Prostate gland (tissue), 2 donors: Measurements from ENCODE around the gene ZKSCAN8. TPM values are rescaled to one million over a fixed set of nuclear protein-coding genes. Genes with fewer than 3 reads are reported as not detected.
"Not testable (repeated sequence)": the region's sequence is repeated elsewhere in the genome, so short reads cannot be mapped to it uniquely, and the experiment has no call there.

Source experiments
- DNase-seq: peaks from one replicate; pipeline ENCODE4 v3.0.0-alpha.2; 2019; ENCODE audit warnings: low spot score
- H3K27ac ChIP-seq, 2 donors: fragments of 200-600 bp; sonication (generic); 2 replicates each; pipeline ENCODE4 v1.5.1; 2017 to 2019
- H3K27me3 ChIP-seq: fragments of 200-600 bp; sonication (generic); replicated peaks from 2 replicates; pipeline ENCODE4 v1.5.1; 2019; ENCODE audit not compliant: insufficient read depth
- H3K36me3 ChIP-seq, 2 donors: fragments of 200-600 bp; sonication (generic); 1 replicate in 1 of 2; 2 replicates in 1 of 2; pipeline versions ENCODE4 v1.5.1 to v1.8.1; 2017 to 2019
- H3K4me1 ChIP-seq: fragments of 200-600 bp; sonication (generic); replicated peaks from 2 replicates; pipeline ENCODE4 v1.5.1; 2019
- H3K4me3 ChIP-seq, 2 donors: fragments of 200-600 bp; sonication (generic); 2 replicates each; pipeline ENCODE4 v1.5.1; 2017 to 2019
- H3K9me3 ChIP-seq: fragments of 200-600 bp; sonication (generic); 2 replicates; pipeline ENCODE4 v1.5.1; 2017
- POLR2A ChIP-seq: fragments of 450-650 bp; IDR thresholded peaks from one replicate; pipeline ENCODE4 v1.6.1; 2016; ENCODE audit warnings: antibody characterized with exemption, mild to moderate bottlenecking
- POLR2AphosphoS5 ChIP-seq: sonication (generic); formaldehyde crosslinking; IDR thresholded peaks from one replicate; pipeline ENCODE4 v1.6.1; 2017; ENCODE audit warnings: antibody characterized with exemption
- WGBS: methylation state at CpG from one replicate; pipeline ENCODE4 v1.1.5; 2018; 5-methylcytosine and 5-hydroxymethylcytosine counted together
- intact Hi-C: fragments of 100-400 bp; cut with DNase I; formaldehyde crosslinking; loops from one replicate; pipeline ENCODE4 v1.14.2; 2022
- total RNA-seq, 2 donors: library from RNA; depleted of rRNA; stranded (reverse); fragments of >200 nt; gene quantifications; one replicate each; pipeline ENCODE4 v1.1.0, GENCODE V29; 2016
- TF ChIP-seq, protein P1 (sequence below), 4 experiments: fragments of 200-600 bp in 2 of 4; fragments of 450-650 bp in 2 of 4; sonication (generic) in 2 of 4; IDR thresholded peaks; 1 replicate in 3 of 4; 2 replicates in 1 of 4; pipeline ENCODE4 v1.5.1; 2016 to 2019; ENCODE audit warnings: antibody characterized with exemption in 4 of 4, mild to moderate bottlenecking in 2 of 4, moderate library complexity in 2 of 4

Gene ZKSCAN8
- total RNA-seq, 2 donors from 2014 or later = 20.5 to 39.4 TPM

DNA sequence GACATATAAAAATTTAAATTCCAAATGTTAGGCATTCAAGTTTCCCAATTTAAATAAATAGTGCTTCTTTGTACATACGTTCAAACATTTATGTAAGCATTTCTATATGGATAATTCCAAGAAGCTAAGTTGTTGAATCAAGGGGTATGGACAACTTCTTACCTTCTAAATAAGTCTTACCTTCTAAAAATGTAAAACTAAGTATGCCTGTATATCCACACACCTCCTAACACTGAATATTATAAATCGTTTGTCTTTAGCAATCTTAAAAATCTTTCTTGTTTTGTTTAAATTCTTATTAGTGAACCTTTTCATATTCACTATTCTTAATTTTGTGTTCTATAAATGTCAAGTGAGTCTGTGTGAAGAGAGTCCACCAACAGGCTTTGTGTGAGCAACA lies 19.8 kb upstream of the ZKSCAN8 start:
- Histone ChIP-seq H3K27me3 (no peaks in the 10 kb centered on the region), H3K4me3 (no peak overlapping the region), H3K4me1 (peaks cover 5% of the 10 kb centered on the region), H3K9me3 (no peaks in the 10 kb centered on the region), H3K36me3 (no peaks in the 10 kb centered on the region), H3K27ac (no peak overlapping the region)
- whole genome bisulfite sequencing = 94% methylated on average over 2 of the region's 2 CpGs
- TF ChIP-seq POLR2AphosphoS5 = no peak
- TF ChIP-seq, protein P1, sequence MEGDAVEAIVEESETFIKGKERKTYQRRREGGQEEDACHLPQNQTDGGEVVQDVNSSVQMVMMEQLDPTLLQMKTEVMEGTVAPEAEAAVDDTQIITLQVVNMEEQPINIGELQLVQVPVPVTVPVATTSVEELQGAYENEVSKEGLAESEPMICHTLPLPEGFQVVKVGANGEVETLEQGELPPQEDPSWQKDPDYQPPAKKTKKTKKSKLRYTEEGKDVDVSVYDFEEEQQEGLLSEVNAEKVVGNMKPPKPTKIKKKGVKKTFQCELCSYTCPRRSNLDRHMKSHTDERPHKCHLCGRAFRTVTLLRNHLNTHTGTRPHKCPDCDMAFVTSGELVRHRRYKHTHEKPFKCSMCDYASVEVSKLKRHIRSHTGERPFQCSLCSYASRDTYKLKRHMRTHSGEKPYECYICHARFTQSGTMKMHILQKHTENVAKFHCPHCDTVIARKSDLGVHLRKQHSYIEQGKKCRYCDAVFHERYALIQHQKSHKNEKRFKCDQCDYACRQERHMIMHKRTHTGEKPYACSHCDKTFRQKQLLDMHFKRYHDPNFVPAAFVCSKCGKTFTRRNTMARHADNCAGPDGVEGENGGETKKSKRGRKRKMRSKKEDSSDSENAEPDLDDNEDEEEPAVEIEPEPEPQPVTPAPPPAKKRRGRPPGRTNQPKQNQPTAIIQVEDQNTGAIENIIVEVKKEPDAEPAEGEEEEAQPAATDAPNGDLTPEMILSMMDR (IDR thresholded peaks at IDR 0.05) = no peak
- TF ChIP-seq POLR2A = no peak
- intact Hi-C loops = no loop called here
- no peak for DNase-seq

DNA sequence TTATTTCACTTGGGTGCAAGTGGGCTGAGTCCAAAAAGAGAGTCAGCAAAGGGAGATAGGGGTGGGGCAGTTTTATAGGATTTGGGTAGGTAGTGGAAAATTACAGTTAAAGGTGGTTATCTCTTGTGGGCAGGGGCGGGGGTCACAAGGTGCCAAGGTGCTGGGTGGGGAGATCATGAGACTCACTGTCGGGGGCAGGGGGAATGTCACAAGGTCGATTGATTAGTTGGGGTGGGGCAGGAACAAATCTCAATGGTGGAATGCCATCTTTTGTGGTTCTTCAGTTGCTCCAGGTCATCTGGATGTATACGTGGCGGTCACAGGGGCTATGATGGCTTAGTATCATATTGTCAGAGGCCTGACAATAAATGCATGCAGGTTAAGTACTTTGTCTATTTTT lies 19.4 kb upstream of the ZKSCAN8 start:
- H3K4me1 ChIP-seq, H3K4me3 ChIP-seq, intact Hi-C loops, H3K9me3 ChIP-seq, DNase-seq, H3K27ac ChIP-seq, H3K27me3 ChIP-seq, H3K36me3 ChIP-seq: not testable (repeated sequence)
- 91% methylated on average over 5 of the region's 5 CpGs for WGBS

DNA sequence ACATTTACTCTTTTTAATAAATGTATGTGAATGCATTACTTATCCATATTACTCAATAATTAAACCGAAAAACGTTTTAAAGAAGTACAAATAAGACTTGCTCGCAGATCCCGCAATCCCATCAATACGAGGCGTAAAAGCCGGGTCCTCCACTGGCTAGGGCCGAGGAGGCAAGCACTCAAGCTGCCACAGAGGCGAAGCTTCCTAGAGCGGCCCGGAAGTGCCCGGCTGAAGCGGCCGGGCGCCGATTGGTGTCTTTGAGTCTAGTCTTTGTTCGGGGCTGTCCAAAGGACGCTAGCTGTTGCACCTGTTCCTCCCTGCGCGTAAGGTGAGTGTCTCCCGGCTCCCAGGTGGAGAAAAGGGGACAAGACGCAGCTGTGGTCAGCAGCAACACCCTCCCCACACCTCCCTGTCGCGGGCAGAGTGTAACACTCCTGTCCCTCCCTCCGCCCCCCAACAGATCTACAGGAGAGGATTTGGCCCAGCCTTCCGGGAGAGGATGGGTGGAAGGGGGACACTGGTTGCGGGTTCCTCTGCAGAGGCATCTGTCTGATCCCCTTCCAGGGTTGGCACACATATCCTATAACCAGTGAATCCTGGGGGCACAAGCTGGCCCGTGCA lies 17.2 kb upstream of the ZKSCAN8 start, which contains the start of gene ZSCAN16:
TSS of gene ZSCAN16 (plus strand) at position 260 of the 621 bp plus-strand sequence. CDS start 835 bp downstream, outside the sequence.
- WGBS = under 1% methylated on average over 25 of the region's 28 CpGs
- DNase-seq = peak; percentile 77
- Histone ChIP-seq H3K4me1 (peaks cover 5% of the 10 kb centered on the region), H3K36me3 (no peaks in the 10 kb centered on the region), H3K9me3 (no peaks in the 10 kb centered on the region), H3K27ac (peak within 1 kb of the TSS; percentile 38 to 53), H3K27me3 (no peaks in the 10 kb centered on the region), H3K4me3 (peak within 1 kb of the TSS; percentile 52 to 56)
- TF ChIP-seq POLR2A = no peak
- peak; percentile 63 for TF ChIP-seq POLR2AphosphoS5
- intact Hi-C loops = no loop called here

DNA sequence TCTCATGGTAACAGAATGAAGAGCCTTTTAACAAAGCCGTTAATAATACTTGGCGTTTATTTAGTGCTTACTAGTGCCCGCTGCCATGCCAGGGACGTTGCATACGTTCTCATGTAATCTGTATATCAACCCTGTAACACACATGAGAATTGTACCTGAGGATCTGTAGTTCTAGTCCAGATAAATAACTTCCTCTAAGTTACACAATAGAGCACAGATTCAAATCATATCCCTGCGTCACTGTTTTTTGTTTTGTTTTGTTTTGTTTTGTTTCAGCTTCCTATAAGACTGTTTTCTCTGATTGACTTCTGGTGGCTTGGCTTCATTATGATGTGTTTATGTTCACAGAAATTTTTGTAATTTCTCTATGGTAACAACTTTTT lies 16.7 kb upstream of the ZKSCAN8 start:
- Histone ChIP-seq H3K27ac (peak overlapping the region; percentile 38 to 53), H3K4me1 (peaks cover 5% of the 10 kb centered on the region), H3K27me3 (no peaks in the 10 kb centered on the region), H3K4me3 (peak overlapping the region; percentile 52 to 56), H3K36me3 (no peaks in the 10 kb centered on the region), H3K9me3 (no peaks in the 10 kb centered on the region)
- WGBS = 12% methylated on average over 6 of the region's 6 CpGs
- intact Hi-C loops = no loop called here
- TF ChIP-seq, protein P1 (IDR thresholded peaks at IDR 0.05) = no peak
- no peak for TF ChIP-seq POLR2AphosphoS5
- TF ChIP-seq POLR2A = no peak
- DNase-seq = no peak

DNA sequence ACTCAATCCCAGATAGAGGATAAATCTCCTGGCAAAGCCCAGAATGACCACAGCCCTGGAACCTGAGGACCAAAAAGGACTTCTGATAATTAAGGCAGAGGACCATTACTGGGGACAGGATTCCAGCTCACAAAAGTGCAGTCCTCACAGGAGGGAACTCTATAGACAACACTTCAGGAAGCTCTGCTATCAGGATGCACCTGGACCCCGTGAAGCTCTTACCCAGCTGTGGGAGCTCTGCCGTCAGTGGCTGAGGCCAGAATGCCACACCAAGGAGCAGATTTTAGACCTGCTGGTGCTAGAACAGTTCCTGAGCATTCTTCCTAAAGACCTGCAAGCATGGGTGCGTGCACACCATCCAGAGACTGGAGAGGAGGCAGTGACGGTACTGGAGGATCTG lies 16.3 kb upstream of the ZKSCAN8 start:
- no peak for DNase-seq
- intact Hi-C loops = no loop called here
- Histone ChIP-seq H3K27me3 (no peaks in the 10 kb centered on the region), H3K36me3 (no peaks in the 10 kb centered on the region), H3K9me3 (no peaks in the 10 kb centered on the region), H3K27ac (no peak overlapping the region), H3K4me1 (peaks cover 5% of the 10 kb centered on the region), H3K4me3 (no peak overlapping the region)
- TF ChIP-seq, protein P1 (IDR thresholded peaks at IDR 0.05) = no peak
- no peak for TF ChIP-seq POLR2A
- TF ChIP-seq POLR2AphosphoS5 = no peak
- WGBS = 78% methylated on average over 4 of the region's 4 CpGs

DNA sequence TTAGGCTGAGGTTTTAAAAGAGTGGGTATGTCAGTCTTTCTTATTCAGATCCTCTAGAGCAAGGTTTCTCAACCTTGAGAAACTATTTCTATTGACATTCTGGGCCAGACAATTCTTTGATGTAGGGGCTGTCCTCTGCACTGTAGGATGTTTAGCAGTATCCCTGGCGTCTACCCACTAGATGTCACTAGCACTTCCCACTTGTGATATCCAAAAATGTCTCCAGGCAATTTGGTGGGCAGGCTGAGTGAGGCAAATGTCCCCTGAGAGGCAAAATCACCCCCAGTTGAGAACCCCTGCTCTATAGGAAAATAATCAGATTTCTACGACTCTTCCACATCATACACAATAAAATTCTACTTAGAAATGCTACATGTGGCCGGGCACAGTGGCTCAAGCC lies 7.7 kb upstream of the ZKSCAN8 start:
- WGBS = 56% methylated on average over 3 of the region's 3 CpGs
- no peaks in the 10 kb centered on the region for H3K36me3 ChIP-seq
- H3K27ac ChIP-seq = no peak overlapping the region

More for the DNA sequence above, 7.7 kb upstream of the ZKSCAN8 start:
- intact Hi-C loops = loop anchor here (10.0 kb wide), 1 partner anchor 121 kb away; the partner anchor contains the start of genes NKAPL and ZKSCAN4
- no peaks in the 10 kb centered on the region for H3K27me3 ChIP-seq
- peaks cover 4% of the 10 kb centered on the region for H3K4me1 ChIP-seq
- no peaks in the 10 kb centered on the region for H3K9me3 ChIP-seq
- TF ChIP-seq POLR2AphosphoS5 (no peak), POLR2A (no peak)
- TF ChIP-seq, protein P1 (IDR thresholded peaks at IDR 0.05) = peak in 1 of 4 experiments; percentile 6
- H3K4me3 ChIP-seq = no peak overlapping the region
- no peak for DNase-seq
